GM15510 (cell line): ENCODE data around the gene ALKBH1.

Experiments
- POLR2A ChIP-seq: IDR thresholded peaks from 3 replicates; pipeline ENCODE4 v1.6.1; 2011; ENCODE audit warnings: borderline replicate concordance; ENCODE audit not compliant: insufficient read length; ENCODE audit errors: extremely low read depth

ALKBH1 gene

GRCh38 chr14:77707355-77707723 is 484 bp downstream of the ALKBH1 start:
- TF ChIP-seq POLR2A: no peak

- no peak for TF ChIP-seq POLR2A
Measured at GRCh38 chr14:77691259-77691658, 16.6 kb downstream of the ALKBH1 start.

DNA sequence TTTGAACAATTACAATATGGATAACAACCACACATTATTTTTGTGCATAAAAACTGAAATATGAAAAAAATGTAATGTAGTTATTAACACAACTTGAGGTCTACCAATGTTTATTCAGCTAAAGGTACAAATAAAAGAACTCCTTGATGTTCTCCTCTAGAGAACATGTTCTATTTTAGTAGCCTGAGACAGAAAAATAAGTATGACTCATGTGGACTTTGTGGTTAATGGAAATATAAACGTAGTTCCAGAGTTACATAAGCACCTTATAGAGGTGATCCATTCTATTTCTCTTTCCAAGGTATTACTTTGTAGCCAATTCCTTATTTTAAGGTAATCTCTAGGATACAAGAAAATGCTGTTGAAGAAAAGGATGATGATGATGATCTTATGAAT is 25.7 kb downstream of the ALKBH1 start:
- no peak for TF ChIP-seq POLR2A

- no peak for TF ChIP-seq POLR2A
Measured at GRCh38 chr14:77681196-77682157, 26.3 kb downstream of the ALKBH1 start.

- TF ChIP-seq POLR2A: no peak
Measured at GRCh38 chr14:77674931-77675330, 32.9 kb downstream of the ALKBH1 start.

DNA sequence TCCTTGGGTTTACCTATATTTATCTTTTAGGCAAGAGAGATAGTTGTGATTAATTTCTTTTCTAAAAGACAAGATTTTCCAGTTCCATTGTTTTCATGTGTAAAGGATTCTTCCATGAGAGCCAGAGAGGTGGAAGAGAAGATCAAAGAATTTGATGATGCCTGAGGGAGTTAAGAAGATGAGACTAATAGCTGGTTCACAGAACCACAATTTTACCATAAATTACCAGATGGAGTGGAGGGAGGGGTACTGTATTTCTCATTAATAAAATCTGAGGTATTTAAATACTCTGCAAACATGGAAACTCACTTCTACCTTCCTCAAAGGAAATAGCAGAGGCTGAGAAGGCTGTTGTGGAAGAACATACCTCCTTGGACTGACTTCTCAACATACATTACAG is 34.6 kb downstream of the ALKBH1 start:
- TF ChIP-seq POLR2A: no peak

GRCh38 chr14:77667331-77667730 is 40.5 kb downstream of the ALKBH1 start:
- TF ChIP-seq POLR2A: no peak

GRCh38 chr14:77663293-77663692 is 44.5 kb downstream of the ALKBH1 start:
- TF ChIP-seq POLR2A: no peak

GRCh38 chr14:77660754-77661153 is 47.1 kb downstream of the ALKBH1 start:
- TF ChIP-seq POLR2A: no peak

DNA sequence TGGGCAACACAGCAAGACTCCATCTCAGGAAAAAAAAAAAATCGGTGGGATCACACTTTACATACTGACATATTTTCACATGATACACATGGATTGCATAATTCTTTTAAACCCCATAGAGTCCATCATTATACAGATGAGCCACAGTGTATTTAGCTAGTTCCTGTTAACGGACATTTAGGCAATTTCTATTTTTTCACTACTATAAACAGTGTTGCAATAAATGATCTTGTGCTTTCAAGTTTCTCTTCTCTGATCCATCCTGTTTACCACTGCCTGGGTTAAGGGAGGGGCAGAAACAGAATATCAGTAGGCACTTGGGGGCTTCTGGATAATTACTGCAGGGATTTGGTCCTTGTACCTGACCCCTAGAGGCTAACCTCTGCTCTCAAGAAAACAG is 48.0 kb downstream of the ALKBH1 start:
- TF ChIP-seq POLR2A: no peak

DNA sequence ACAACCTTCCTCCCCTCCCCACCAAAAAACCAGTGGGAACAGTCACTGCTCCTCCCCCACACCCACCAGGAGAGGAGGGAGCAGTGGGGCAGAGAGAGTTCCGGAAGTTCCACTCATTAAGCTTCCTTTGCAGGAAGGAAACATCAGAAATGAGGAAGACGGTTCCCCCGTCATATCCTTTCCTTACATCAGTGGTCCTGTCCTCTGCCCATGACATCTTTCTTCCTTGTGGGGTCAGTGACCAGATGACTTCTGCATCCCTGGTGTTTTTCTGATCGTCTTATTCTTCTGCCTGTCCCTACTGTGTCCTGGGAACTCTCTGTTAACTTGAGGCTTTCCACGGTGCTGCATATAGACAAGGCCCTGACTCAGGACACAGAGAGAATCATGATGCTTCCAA is 50.5 kb downstream of the ALKBH1 start:
- no peak for TF ChIP-seq POLR2A

DNA sequence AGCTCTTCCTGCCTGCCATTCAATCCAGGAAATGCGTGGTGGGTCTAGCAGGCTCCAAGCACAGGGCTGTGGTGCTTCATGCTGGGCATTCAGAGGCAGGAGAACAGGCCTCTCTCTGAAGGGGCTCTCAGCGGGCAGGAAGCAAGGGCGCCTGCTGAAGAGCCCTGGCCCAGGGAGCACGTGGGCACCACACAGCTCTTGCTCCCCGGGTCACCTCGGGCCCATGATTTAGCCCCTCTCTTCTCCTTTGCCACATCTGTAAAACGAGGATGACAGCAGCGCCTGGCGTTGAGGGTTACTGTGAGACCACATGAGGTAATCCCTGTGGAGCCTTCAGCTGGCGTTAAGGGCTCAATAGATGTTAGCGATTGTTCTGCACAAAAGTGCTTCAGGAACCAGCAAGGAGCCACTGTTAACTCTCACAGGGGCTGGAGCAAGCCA is 53.8 kb downstream of the ALKBH1 start:
- no peak for TF ChIP-seq POLR2A

GRCh38 chr14:77649326-77649725 is 58.5 kb downstream of the ALKBH1 start:
- no peak for TF ChIP-seq POLR2A

DNA sequence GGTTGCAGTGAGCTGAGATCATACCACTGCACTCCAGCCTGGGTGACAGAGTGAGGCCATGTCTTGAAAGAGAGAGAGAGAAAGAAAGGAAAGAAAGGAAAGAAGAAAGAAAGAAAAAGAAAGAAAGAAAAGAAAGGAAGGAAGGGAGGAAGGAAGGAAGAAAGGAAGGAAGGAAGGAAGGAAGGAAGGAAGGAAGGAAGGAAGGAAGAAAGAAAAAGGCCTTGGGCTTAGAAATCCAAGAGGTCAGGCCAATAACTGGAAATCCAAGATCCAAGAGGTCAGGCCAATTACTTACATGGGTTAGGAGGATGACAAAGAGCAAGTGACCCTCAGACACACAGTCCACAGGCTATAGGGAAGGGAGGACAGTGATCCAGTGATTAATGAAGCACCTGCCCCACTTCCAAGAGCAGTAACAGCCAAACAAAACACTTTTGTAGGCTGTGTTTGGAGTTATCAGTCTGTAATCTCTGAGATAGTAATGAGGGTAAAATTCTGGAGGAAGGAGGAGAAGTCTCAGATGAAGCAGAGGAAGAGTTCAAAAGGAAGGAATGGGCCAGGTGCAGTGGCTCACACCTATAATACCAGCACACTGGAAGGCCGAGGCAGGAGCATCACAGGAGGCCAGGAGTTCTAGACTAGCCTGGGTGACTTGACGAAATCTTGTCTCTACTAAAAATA is 59.2 kb downstream of the ALKBH1 start:
- TF ChIP-seq POLR2A: no peak

GRCh38 chr14:77647853-77648252 is 60.0 kb downstream of the ALKBH1 start:
- no peak for TF ChIP-seq POLR2A

DNA sequence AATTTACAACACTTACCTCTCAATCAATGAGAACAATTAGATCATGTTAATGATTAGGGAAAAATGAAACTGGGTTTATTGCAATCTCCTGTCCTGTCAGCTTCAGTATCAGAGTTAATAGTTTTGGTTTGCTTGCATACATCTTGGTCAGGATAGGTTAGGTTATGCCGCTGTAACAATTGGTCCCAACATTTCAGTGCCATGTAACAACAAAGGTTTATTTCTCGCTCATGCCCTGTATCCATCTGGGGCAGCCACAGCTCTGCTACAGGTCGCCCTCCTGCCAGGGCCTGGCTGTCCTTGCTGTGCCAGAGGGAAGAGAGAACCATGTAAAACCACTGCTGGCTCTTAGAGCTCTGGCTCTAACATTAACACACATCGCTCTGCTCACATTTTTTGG is 60.9 kb downstream of the ALKBH1 start:
- no peak for TF ChIP-seq POLR2A

- no peak for TF ChIP-seq POLR2A
Measured at GRCh38 chr14:77645520-77646230, 62.1 kb downstream of the ALKBH1 start.
